ENCODE results near the gene DIPK1A.

DNA sequence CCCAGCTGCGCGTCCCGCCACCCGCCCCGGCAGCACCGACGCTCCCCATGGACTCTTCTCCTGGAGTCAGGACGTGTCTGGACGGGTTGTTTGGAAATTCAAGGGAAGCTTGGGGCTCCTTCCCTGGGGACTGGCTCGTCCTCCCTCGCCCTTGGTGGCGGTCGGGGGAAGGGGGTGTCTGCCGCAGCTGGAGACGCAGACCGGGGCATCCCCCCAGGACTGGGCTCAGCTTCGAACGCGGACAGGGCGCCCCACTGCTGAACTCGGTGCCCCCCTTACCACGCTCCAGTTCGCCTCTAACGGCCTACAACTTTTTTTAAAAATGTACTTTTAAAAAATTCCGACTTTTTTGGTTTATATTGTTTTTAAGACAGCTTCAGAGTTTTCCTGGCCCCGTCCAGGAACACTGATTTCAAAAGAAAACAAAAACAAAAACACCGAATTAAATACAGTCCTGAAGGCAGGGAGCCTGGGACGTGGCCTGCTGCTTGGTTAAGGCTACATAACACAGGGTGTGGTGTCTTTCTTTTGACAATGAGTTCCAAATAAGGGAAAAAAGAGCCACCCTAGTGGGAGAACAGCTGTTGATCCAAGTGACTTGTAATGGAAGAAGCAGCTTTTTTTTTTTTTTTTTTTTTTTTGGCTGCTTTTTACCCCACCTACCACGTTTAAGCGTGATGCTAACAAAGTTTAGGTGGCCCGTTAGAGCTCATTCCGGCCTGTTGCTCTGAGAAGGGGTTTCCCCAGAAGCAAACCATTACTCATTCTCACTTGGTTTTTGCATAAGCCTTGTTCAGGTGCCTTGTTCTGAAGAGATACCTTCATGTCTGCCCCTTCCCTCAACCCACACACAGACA, 862 bp upstream of the DIPK1A start:
- TF ChIP-seq, protein P1, sequence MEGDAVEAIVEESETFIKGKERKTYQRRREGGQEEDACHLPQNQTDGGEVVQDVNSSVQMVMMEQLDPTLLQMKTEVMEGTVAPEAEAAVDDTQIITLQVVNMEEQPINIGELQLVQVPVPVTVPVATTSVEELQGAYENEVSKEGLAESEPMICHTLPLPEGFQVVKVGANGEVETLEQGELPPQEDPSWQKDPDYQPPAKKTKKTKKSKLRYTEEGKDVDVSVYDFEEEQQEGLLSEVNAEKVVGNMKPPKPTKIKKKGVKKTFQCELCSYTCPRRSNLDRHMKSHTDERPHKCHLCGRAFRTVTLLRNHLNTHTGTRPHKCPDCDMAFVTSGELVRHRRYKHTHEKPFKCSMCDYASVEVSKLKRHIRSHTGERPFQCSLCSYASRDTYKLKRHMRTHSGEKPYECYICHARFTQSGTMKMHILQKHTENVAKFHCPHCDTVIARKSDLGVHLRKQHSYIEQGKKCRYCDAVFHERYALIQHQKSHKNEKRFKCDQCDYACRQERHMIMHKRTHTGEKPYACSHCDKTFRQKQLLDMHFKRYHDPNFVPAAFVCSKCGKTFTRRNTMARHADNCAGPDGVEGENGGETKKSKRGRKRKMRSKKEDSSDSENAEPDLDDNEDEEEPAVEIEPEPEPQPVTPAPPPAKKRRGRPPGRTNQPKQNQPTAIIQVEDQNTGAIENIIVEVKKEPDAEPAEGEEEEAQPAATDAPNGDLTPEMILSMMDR (IDR thresholded peaks at IDR 0.05), result no peak
- no peak for TF ChIP-seq POLR2A (IDR thresholded peaks at IDR 0.05)
